Measurements from ENCODE around the gene CTSC.

- TF ChIP-seq CTCF (IDR thresholded peaks at IDR 0.05) (no peak), POLR2A (IDR thresholded peaks at IDR 0.05) (no peak), EP300 (IDR thresholded peaks at IDR 0.05) (no peak)
Observed at GRCh38 chr11:88384004-88384668, 46.6 kb upstream of the CTSC start.
